ENCODE data around the gene ATRIP. TPM values are rescaled to one million over a fixed set of nuclear protein-coding genes. Genes with fewer than 3 reads are reported as not detected.

Gene ATRIP
- total RNA-seq: 10 to 100 TPM in 2 of 4 donors, 1 to 10 TPM in 2; 5.6 to 14.1 (median 9.3) TPM

- intact Hi-C loops (cut with DNase I; ENCODE audit: low total_unique reads): loop anchor here (10.0 kb wide), 1 partner anchor 108 kb away; the partner anchor contains the start of gene PFKFB4
- peak; percentile 83 to 98 for DNase-seq (ENCODE audit: low spot score in 2 of 2)
- TF ChIP-seq POLR2A (IDR thresholded peaks at IDR 0.05): no peak
- no peak for TF ChIP-seq CTCF (IDR thresholded peaks at IDR 0.05)
- H3K4me3 ChIP-seq (ENCODE audit: low read depth, poor library complexity, severe bottlenecking): peak within 1 kb of the TSS; percentile 46
- 0 to 1% methylated on average over 35 to 56 of the region's 91 CpGs for WGBS, 2 donors
Measured at GRCh38 chr3:48446425-48447193, at the start of gene ATRIP. Gene ATRIP, plus strand, starts transcription at chr3:48446737. Its CDS starts 109 bp downstream, at chr3:48446846.

GRCh38 chr3:48397767-48398681 is 48.5 kb upstream of the ATRIP start:
- intact Hi-C loops (cut with DNase I; ENCODE audit: low total_unique reads): loop anchor here (5.0 kb wide), 1 partner anchor 121 kb away; no protein-coding TSS in a partner anchor
- WGBS, 2 donors: 70 to 74% methylated on average over 8 to 9 of the region's 9 CpGs
- DNase-seq (ENCODE audit: low spot score in 2 of 2): peak in 1 of 2 donors; percentile 74

GRCh38 chr3:48398701-48399386 is 47.7 kb upstream of the ATRIP start:
- 55% methylated on average over 9 to 10 of the region's 11 CpGs for WGBS, 2 donors
- intact Hi-C loops (cut with DNase I; ENCODE audit: low total_unique reads): loop anchor here (5.0 kb wide), 1 partner anchor 122 kb away; no protein-coding TSS in a partner anchor
- TF ChIP-seq POLR2A (IDR thresholded peaks at IDR 0.05): no peak
- TF ChIP-seq CTCF (IDR thresholded peaks at IDR 0.05): no peak
- DNase-seq (ENCODE audit: low spot score in 2 of 2): peak in 1 of 2 donors; percentile 80
- H3K4me3 ChIP-seq (ENCODE audit: low read depth, poor library complexity, severe bottlenecking): no peak overlapping the region

More at GRCh38 chr3:48397767-48398681, 48.5 kb upstream of the ATRIP start:
- no peak overlapping the region for H3K4me3 ChIP-seq (ENCODE audit: low read depth, poor library complexity, severe bottlenecking)
- TF ChIP-seq POLR2A (IDR thresholded peaks at IDR 0.05) (no peak), CTCF (IDR thresholded peaks at IDR 0.05) (no peak)

- intact Hi-C loops (cut with DNase I; ENCODE audit: low total_unique reads): loop anchor here (2.0 to 5.0 kb wide), 2 partner anchors 37 to 122 kb away; no protein-coding TSS in a partner anchor
- TF ChIP-seq CTCF (IDR thresholded peaks at IDR 0.05) (no peak), POLR2A (IDR thresholded peaks at IDR 0.05) (no peak)
- DNase-seq (ENCODE audit: low spot score in 2 of 2): peak; percentile 19 to 70
- H3K4me3 ChIP-seq (ENCODE audit: low read depth, poor library complexity, severe bottlenecking): no peak overlapping the region
- 42 to 51% methylated on average over 4 of the region's 4 CpGs for WGBS, 2 donors
Measured at GRCh38 chr3:48399387-48400172, 47.0 kb upstream of the ATRIP start.

Data from lower leg skin (tissue), 4 donors.